ENCODE results near the gene NEBL. TPM values are rescaled to one million over a fixed set of nuclear protein-coding genes. Genes with fewer than 3 reads are reported as not detected.

The NEBL gene
- total RNA-seq, 1 experiment from 2014 or later: 55.2 TPM

DNA sequence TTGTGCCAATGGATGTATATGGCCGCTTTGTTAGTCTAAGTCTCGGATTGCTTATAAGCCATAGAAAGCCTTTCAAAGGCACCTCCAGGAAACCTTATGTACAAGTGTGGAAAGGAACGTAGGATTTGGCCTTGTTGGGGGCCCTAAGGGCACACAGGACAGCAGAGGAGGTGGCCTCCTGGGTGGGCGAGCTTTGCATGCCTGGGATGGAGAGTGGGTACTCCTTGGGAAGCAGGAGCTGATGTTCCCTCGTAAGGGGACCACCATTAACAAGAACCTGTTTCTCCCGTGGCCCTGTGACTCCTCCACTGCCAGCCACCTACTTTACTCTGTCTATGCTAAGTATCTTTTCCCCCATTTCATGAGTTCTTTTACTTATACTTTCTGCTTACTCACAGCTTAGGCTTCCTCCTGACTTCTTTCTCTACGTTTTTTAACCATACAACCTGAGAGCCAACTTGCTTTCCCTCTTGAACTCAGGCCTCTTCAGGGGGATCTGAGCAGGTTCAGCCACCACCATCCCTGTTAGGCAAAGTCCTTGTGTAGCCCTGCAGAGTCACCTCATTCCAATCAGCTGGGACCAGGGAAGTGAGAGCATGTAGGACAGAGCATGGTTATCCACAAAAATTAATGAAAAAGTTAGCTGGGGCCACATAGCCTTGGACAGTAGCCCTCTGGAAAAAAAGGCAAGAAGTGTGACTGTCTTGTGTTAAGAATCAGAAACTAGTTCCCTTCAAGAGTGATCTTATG lies 118.9 kb downstream of the NEBL start:
- BruUV-seq (replicated peaks): no TSS peak
- CTCF ChIA-PET: no interaction called here
- TF ChIP-seq, protein P1, sequence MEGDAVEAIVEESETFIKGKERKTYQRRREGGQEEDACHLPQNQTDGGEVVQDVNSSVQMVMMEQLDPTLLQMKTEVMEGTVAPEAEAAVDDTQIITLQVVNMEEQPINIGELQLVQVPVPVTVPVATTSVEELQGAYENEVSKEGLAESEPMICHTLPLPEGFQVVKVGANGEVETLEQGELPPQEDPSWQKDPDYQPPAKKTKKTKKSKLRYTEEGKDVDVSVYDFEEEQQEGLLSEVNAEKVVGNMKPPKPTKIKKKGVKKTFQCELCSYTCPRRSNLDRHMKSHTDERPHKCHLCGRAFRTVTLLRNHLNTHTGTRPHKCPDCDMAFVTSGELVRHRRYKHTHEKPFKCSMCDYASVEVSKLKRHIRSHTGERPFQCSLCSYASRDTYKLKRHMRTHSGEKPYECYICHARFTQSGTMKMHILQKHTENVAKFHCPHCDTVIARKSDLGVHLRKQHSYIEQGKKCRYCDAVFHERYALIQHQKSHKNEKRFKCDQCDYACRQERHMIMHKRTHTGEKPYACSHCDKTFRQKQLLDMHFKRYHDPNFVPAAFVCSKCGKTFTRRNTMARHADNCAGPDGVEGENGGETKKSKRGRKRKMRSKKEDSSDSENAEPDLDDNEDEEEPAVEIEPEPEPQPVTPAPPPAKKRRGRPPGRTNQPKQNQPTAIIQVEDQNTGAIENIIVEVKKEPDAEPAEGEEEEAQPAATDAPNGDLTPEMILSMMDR (IDR thresholded peaks at IDR 0.05; ENCODE audit: insufficient read depth in 1 of 2, low read depth in 1 of 2, low read length in 1 of 2, severe bottlenecking in 1 of 2, unreplicated experiment in 1 of 2): no peak

DNA sequence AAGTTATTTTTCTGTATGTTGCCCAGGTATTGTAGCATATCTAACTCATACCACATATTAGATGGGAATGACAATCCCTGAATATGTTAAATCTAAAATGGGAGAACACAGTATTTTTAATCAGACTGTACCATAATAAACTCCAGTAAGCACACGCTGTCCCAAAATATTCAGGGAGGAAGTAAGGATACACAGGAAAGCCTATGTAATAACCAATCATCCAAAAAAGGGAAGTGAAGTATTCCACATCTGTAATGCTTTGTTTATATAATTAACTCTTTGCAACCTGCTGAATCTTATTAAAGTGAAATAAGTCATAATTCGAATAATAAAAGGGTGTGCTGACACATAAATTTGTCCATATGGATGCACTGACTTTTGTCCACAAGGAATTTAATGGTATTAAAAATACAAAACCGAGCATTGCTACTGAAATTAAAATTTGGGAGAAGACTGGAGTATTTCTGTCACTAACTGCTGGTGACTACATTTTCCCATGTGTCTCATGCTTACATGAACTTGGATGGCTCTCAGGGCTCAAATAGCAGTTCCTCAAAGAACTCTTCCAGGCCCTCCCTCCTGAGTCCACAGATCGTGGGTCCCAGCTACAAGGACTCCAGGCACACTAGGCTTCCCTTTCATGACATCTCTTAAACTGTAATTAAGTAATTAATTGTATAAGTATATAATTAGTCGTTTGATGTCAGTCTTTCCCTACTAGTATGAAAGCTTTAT lies 120.6 kb downstream of the NEBL start:
- intact Hi-C loops (cut with micrococcal nuclease; ENCODE audit: unreplicated experiment): no loop called here
- Histone ChIP-seq H3K36me3 (ENCODE audit: control insufficient read depth, insufficient read depth, low read length) (no peaks in the 10 kb centered on the region), H3K4me1 (no peaks in the 10 kb centered on the region), H3K9me3 (no peaks in the 10 kb centered on the region), H3K4me3 (ENCODE audit: low read depth, low read length) (no peak overlapping the region), H3K27me3 (replicated peaks; ENCODE audit: control insufficient read depth, insufficient read depth, low read length) (no peaks in the 10 kb centered on the region)
- Mint-ChIP-seq H3K9me3 (ENCODE audit: unreplicated experiment) (no peaks in the 10 kb centered on the region), H3K27me3 (ENCODE audit: insufficient read depth, unreplicated experiment) (peaks cover 23% of the 10 kb centered on the region), H3K4me3 (ENCODE audit: unreplicated experiment) (no peak overlapping the region), H3K27ac (ENCODE audit: unreplicated experiment) (no peak overlapping the region), H3K4me1 (ENCODE audit: low read depth, unreplicated experiment) (peaks cover 6% of the 10 kb centered on the region), H3K36me3 (ENCODE audit: insufficient read depth, unreplicated experiment) (no peaks in the 10 kb centered on the region)
- no peak for DNase-seq
- BruUV-seq (replicated peaks): no TSS peak
- ChIA-PET POLR2A (no interaction called here), CTCF (no interaction called here)
- TF ChIP-seq, protein P1 (IDR thresholded peaks at IDR 0.05; ENCODE audit: insufficient read depth in 1 of 2, low read depth in 1 of 2, low read length in 1 of 2, severe bottlenecking in 1 of 2, unreplicated experiment in 1 of 2): no peak

More for the DNA sequence above, 118.9 kb downstream of the NEBL start:
- no peaks in the 10 kb centered on the region for H3K4me1 ChIP-seq
- H3K27me3 ChIP-seq (replicated peaks; ENCODE audit: control insufficient read depth, insufficient read depth, low read length): no peaks in the 10 kb centered on the region
- DNase-seq: no peak
- intact Hi-C loops (cut with micrococcal nuclease; ENCODE audit: unreplicated experiment): no loop called here
- Mint-ChIP-seq H3K27ac (ENCODE audit: unreplicated experiment) (no peak overlapping the region), H3K27me3 (ENCODE audit: insufficient read depth, unreplicated experiment) (peaks cover 18% of the 10 kb centered on the region), H3K4me1 (ENCODE audit: low read depth, unreplicated experiment) (peaks cover 6% of the 10 kb centered on the region), H3K4me3 (ENCODE audit: unreplicated experiment) (no peak overlapping the region), H3K36me3 (ENCODE audit: insufficient read depth, unreplicated experiment) (no peaks in the 10 kb centered on the region), H3K9me3 (ENCODE audit: unreplicated experiment) (no peaks in the 10 kb centered on the region)
- H3K36me3 ChIP-seq (ENCODE audit: control insufficient read depth, insufficient read depth, low read length): no peaks in the 10 kb centered on the region
- no peak overlapping the region for H3K4me3 ChIP-seq (ENCODE audit: low read depth, low read length)
- no peaks in the 10 kb centered on the region for H3K9me3 ChIP-seq
- POLR2A ChIA-PET: no interaction called here

DNA sequence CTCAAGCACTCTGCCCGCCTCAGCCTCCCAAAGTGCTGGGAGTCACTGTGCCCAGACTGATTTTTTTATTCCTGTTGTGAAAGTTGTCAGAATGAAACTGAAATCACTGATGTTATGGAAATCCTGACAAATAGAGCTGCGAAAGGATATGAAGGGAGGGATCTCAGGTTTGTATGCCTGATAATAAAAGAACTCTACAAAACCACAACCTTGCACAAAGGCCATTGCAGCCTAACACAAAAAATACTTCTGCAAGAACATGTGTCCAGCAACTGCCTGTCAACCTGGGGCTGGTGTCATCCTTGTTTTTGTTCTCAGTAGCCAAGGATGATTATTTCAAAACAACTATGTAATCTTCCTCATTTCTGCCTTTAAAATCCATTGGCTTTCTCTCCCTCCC lies 126.1 kb downstream of the NEBL start:
- BruUV-seq (replicated peaks): no TSS peak
- ChIA-PET POLR2A (no interaction called here), CTCF (no interaction called here)
- H3K9me3 Mint-ChIP-seq (ENCODE audit: unreplicated experiment): no peaks in the 10 kb centered on the region
- intact Hi-C loops (cut with micrococcal nuclease; ENCODE audit: unreplicated experiment): no loop called here
- H3K27me3 ChIP-seq (replicated peaks; ENCODE audit: control insufficient read depth, insufficient read depth, low read length): no peaks in the 10 kb centered on the region
- H3K27me3 Mint-ChIP-seq (ENCODE audit: insufficient read depth, unreplicated experiment): peaks cover 20% of the 10 kb centered on the region
- no peaks in the 10 kb centered on the region for H3K36me3 ChIP-seq (ENCODE audit: control insufficient read depth, insufficient read depth, low read length)
- no peaks in the 10 kb centered on the region for H3K9me3 ChIP-seq
- TF ChIP-seq, protein P1 (IDR thresholded peaks at IDR 0.05; ENCODE audit: insufficient read depth in 1 of 2, low read depth in 1 of 2, low read length in 1 of 2, severe bottlenecking in 1 of 2, unreplicated experiment in 1 of 2): no peak
- H3K36me3 Mint-ChIP-seq (ENCODE audit: insufficient read depth, unreplicated experiment): no peaks in the 10 kb centered on the region
- H3K4me1 ChIP-seq: no peaks in the 10 kb centered on the region
- H3K4me1 Mint-ChIP-seq (ENCODE audit: low read depth, unreplicated experiment): no peaks in the 10 kb centered on the region
- no peak overlapping the region for H3K4me3 Mint-ChIP-seq (ENCODE audit: unreplicated experiment)
- DNase-seq: no peak
- H3K27ac Mint-ChIP-seq (ENCODE audit: unreplicated experiment): no peak overlapping the region
- no peak overlapping the region for H3K4me3 ChIP-seq (ENCODE audit: low read depth, low read length)

Data from Caco-2 (cell line).